ENCODE measurements around the gene CD99L2.
"Not testable (repeated sequence)": the region's sequence is repeated elsewhere in the genome, so short reads cannot be mapped to it uniquely, and the experiment has no call there.

Gene CD99L2

GRCh38 chrX:150849486-150849885, 49.0 kb downstream of the CD99L2 start:
- DNase-seq, result no peak

DNA sequence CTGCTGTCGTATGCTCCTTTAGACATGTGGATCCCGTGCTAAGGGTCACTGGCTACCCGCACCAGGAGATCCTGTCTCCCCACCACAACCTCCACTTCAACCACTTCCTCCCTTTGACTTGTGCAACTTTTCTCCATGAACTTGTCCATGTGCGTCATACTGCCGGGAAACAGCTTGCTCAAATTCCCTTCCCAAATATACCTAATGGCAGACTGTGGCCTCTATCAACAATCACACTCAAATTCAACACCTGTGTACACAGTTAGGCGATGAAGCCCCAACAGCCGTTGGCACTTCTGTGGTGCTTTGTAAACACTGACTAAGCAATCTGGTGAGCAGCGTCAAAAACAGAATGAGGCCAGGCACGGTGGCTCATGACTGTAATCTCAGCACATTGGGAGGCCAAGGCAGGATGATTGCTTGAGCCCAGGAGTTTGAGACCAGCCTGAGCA, 49.5 kb downstream of the CD99L2 start:
- DNase-seq, result no peak

DNA sequence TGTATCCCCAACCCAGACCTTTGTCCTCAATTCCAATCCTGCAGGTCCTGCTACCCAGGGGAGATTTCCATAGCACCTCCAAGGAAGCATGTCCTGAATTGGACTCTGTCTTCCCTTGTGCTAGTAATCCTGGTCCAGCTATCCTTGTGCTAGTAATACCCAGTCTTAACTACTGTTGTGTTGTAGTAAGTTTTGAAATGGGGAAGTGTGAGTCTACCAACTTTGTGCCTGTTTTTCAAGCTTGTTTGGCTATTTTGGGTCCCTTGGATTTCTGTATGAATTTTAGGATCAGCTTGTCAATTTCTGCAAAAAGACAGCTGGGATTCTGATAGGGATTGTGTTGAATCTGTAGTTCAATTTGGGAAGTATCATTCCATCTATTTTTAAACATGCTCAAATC, 51.4 kb downstream of the CD99L2 start:
- no peak for DNase-seq

GRCh38 chrX:150846130-150846529, 52.3 kb downstream of the CD99L2 start:
- no peak for DNase-seq

DNA sequence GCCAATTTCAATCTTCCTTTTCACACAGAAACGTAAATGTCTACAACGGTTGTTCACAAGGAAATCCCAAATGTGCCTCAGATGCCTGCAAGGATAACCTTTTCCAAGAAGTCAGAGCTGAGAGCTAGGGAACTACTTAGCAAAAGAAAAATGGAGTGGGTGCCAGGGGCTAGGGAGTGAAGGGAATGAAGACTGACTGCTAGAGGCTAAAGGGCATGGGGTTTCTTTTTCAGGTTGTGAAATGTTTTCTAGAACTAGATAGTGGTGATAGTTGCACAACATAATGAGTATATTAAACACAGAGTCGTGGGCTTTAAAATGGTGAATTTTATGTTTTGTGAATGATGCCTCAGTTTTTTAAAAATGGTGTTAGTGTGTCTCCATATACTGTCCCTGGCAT, 53.4 kb downstream of the CD99L2 start:
- DNase-seq, result no peak

DNA sequence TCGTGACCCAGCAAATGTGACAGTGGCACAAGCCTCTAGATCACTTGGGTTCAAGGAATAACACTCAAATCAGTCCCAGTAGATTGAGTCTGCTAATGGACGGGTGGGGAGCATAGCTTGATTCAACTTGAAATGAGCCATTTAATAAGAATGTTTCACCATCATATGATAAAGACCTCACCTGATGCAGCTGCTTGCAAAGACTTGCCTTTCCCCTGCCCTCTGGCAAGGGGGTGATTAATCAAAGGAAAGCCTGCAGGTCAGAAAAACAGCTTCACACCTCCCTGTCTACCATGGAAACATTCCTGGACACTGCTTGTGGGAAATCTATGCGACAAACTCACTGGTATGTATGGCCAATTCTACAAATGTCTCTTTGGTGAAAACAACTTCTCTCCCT, 54.5 kb downstream of the CD99L2 start:
- no peak for DNase-seq

DNA sequence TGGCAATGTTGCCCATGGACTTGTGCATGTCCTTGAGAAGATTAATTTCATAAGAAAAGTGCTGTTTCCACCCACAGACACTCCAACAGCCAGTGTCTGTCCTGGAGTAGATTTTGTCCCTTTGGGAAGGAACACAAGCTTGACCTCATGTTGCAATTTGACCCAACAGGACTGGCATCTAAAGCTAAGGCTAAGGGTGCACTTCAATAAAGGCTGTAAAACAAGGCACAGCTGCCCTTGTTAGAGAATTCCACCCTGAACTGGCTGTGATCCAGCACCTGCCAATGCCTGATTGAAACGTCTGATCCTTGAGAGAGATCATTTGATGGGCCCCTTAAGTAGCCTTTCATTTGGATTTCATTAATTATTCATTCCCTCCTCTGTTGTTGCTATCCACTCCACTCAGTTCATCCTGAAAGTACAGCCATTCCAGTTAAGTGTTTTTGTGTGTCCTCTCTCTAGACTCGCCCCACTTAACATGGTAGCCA, 56.2 kb downstream of the CD99L2 start:
- DNase-seq, result no peak

DNA sequence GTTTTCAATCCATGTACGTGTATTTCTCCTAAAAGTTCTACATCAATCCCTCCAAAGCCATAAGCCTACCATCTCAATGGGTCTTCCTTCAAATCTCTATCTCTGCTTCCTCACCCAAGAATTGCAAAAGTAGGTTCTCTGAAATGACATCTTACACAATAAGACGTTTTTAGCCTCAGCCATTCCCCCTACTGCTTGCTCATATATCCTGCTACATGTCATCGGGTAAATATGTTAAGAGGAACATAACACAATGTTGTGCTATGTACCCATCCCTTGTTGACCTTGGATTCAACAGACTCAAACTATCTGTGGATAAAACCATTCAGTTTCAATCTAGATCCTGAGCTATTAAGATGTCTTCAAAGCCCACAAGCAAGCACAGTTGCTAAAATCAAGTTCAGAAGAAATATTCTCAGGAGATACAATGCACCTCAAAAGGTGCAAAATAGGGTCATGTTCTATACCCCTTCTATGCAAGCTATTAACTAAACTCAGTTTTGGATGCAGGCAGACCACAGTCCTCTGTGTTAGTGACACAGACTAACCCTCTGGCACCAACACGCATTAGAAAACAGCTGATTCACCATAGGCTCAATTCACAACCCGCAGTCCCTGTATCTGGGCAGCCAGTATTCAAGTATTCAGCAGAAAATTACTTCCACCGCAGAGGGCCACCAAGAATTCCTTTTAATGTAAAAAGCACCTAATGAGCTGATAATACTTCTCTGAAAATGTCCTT, 56.8 kb downstream of the CD99L2 start:
- DNase-seq, result no peak

- no peak for DNase-seq
Observed at GRCh38 chrX:150837845-150838244, 60.6 kb downstream of the CD99L2 start.

DNA sequence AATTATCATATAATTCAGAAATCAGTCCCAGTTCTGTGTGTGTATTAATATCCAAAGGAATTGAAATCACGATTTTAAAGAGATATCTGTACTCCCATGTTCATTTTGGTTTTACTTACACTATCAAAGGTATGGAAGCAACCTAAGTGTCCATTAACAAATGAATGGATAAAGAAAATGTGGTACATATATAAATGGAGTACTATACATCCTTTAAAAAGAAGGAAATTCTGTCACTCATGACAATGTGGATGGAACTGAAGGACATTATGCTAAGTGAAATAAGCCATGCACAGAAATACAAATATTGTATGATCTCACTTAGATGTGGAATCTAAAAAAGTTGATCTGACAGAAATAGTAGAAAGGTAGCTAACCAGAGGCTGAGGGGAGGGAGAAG, 63.8 kb downstream of the CD99L2 start:
- DNase-seq, result no peak

DNA sequence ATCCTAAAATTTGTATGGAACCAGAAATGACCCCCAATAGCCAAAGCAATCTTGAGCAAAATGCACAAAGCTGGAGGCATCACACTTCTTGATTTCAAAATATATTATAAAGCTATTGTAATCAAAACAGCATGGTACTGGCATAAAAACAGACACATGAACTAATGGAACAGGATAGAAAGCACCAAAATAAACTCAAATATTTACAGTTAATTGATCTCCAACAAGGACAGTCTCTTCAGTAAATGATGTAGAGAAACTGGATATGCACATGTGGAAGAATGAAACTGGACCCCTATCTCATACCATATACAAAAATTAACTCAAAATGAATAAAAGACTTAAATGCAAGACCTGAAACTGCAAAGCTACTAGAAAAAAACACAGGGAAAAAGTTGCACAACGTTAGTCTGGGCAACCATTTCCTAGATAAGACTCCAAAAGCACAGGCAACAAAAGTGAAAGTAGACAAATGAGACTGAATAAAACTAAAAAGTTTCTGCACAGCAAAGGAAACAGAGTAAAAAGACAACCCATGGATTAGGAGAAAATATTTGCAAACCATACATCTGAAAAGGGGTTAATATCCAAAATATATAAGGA, 64.9 kb downstream of the CD99L2 start:
- no peak for DNase-seq

DNA sequence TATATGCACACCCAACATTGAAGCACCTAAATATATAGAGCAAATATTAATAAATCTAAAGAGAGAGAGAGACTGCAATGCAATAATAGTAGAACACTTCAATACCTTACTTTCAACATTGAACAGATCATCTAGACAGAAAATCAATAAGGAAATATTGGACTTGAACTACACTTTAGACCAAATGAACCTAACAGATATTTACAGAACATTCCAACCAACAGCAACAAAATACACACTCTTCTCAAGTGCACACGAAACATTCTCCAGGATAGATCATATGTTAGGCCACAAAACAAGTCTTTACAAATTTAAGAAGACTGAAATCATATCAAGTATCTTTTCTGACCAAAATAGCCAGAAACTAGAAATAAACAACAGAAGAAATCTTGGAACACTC, 66.6 kb downstream of the CD99L2 start:
- no peak for DNase-seq

DNA sequence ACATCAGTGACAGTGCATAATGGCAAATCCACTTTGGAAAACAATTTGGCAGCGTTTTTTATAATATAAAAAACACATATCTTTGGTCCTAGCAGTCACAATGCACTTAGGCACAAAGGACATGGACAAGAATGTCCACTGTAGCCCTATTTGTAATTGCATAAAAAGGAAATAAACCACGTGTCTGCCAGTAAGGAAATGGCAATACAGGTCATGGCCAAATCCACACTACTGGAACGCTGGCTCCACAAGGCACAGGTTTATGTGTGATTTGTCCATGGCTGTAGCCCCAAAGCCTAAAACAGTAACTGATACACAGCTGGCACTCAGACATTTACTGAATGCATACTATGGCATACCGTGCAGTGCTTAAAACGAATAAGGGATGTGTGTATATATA, 69.7 kb downstream of the CD99L2 start:
- DNase-seq, result no peak

DNA sequence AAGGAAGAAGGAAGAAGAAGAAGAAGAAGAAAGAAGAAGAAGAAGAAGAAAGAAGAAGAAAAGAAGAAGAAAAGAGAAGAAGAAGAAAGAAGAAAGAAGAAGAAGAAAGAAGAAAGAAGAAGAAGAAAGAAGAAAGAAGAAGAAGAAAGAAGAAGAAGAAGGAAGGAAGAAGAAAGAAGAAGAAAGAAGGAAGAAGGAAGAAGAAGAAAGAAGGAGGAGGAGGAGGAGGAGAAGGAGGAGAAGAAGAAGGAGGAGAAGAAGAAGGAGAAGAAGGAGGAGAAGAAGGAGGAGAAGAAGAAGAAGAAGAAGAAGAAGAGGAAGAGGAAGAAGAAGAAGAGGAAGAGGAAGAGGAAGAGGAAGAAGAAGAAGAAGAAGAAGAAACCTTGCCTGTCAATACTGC, 74.1 kb downstream of the CD99L2 start:
- not testable (repeated sequence) for DNase-seq

DNA sequence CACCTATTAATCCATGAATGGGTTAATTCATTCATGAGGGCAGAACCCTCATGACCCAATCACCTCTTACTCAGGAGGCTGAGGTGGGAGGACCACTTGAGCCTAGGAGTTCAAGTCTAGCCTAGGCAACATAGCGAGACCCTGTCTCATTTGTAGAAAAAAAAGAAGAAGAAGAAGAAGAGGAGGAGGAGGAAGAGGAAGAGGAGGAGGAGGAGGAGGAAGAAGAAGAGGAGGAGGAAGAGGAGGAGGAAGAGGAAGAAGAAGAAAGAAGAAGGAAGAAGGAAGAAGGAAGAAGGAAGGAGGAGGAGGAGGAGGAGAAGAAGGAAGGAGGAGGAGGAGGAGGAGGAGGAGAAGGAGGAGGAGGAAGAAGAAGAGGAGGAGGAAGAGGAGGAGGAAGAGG, 74.6 kb downstream of the CD99L2 start:
- DNase-seq, result not testable (repeated sequence)

- no peak for DNase-seq
Observed at GRCh38 chrX:150821971-150822370, 76.5 kb downstream of the CD99L2 start.

DNA sequence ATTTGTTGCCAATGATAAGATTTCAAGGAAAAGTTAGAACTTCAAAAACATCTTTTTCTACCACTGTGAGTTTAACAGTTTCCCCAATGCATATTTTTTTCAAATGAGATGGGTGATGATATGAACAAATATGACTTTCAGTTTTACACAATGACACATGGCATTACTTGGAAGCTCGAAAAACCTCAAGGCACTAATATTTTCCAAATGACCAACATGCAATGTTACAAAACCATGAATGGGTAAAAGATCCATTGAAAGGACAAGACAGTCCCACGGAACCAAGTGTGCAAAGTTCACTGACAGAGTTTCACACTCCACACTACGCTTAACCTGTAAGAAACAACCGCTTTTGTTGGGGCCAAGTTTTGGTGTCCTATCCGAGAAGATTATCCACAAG, 84.5 kb downstream of the CD99L2 start:
- no peak for DNase-seq

DNA sequence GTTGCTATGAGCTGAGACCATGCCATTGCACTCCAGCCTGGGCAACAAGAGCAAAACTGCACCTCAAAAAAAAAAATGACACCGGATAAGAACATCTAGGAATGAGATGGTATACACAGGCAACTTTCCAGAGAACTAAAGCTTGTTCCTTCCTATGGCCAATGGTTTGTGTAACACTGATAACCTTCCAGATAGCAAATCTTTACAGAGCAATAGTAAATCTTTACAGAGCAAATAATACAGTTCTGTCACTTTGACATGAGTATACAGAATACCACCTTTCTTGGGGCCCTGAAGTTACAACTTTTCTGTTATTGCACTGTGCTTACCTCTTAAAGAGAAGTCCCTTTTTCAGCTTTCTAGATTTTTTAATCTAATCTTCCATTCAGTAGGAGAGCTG, 91.6 kb downstream of the CD99L2 start:
- DNase-seq, result no peak

DNA sequence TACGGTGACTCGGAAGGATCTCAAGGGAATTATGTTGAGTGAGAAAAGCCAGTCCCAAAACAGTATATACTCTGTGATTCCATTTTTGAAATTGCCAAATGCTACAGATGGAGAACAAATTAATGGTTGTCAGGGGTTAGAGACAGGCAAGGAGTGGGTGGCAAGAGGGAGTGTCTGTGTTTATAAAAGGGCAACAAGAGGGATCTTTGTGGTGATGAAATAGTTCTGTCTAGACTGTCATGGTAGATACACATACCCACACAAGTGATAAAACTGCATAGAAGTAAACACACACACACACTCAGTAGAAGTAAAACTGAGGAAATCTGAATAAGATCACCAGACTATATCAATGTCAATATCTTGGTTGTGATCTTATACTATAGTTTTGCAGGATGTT, 92.7 kb downstream of the CD99L2 start:
- DNase-seq, result no peak

- no peak for DNase-seq
Observed at GRCh38 chrX:150792949-150793527, 105.4 kb downstream of the CD99L2 start.

- DNase-seq, result no peak
Observed at GRCh38 chrX:150790021-150790420, 108.4 kb downstream of the CD99L2 start.

- no peak for DNase-seq
Observed at GRCh38 chrX:150781677-150782076, 116.8 kb downstream of the CD99L2 start.

DNA sequence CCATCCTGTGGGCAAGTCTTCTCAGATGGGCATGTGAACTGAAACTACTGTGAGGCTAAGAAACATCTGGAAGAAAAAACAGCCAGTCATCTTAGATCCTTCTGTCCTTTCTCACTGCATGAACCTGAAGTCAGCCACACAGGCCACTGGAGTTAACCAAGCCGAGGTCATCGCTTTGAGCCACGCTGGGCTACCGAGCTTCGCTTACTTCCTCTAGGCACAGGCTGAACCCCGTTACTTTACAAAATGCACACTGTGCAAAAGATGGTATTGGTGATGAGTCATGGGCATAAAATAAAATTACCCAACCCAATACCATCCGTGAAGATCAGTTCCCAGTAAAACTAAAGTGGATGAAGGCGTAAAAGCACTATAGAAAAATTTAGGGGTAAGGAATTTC, 119.1 kb downstream of the CD99L2 start:
- DNase-seq, result no peak

DNA sequence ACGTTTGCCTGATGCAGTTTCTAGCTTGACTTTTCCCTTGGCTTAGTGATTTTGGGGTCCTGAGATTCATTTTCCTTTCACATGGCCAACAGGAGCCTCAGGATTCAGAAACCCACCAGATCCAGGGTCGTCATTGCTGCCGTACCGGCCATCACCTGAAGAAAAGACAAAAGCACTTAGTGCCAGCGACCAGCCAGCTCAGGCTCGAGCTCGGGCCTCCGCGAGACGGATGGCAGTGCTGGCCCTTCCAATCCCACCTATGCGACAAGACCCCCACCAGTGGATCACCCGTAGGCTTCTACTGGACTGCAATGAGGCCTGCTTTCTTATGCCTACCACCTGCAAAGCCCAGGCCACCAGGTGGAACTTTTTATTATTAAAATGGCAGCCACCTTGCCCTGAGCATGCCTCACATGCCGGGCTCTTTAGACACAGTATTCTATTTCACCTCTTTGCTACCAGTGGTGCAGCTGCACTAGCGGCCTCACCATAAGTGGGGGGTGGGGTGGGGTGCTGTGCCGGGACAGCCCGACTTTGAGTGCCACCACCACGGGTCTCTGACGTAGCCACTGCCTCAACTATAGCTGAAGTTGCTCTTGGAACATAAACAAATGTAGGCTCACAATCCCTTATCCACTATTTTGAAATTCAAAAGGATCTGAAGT, 121.0 kb downstream of the CD99L2 start:
- no peak for DNase-seq

Measured in activated CD8-positive, alpha-beta memory T cell treated with anti-CD3 and anti-CD28 coated beads, Interleukin-2, amount 50 U/mL, for 4 hours (primary cell).